H1 (cell line): ENCODE data around the gene TDRD12. TPM values are rescaled to one million over a fixed set of nuclear protein-coding genes. Genes with fewer than 3 reads are reported as not detected.
"Not testable (repeated sequence)": the region's sequence is repeated elsewhere in the genome, so short reads cannot be mapped to it uniquely, and the experiment has no call there.

Experiments
- CTCF ChIA-PET: fragments of 300-600 bp; sonication (Branson Sonifier 250); formaldehyde crosslinking; loops from one replicate; lab custom pipeline; 2021; ENCODE audit not compliant: partially characterized antibody; lab: Charles Lee
- POLR2A ChIA-PET: fragments of 300-600 bp; sonication (Branson Sonifier 250); formaldehyde crosslinking; loops from one replicate; lab custom pipeline; 2021; ENCODE audit warnings: inconsistent platforms; ENCODE audit not compliant: partially characterized antibody; lab: Charles Lee
- DNase-seq, 2 experiments: peaks; one replicate each; pipeline versions ENCODE4 v3.0.0 to v3.0.0-alpha.2; 2010 to 2022; ENCODE audit warnings: low spot score in 2 of 2, low read depth in 1 of 2, mixed read lengths in 1 of 2
- FAIRE-seq: peaks from 2 replicates; lab custom pipeline; 2011; peaks lifted over from hg19 to GRCh38; lab: Jason Lieb, UNC
- H2AFZ ChIP-seq: 2 replicates; pipeline ENCODE4 v1.8.1; 2012; ENCODE audit warnings: low read length, inconsistent platforms
- H2AK5ac ChIP-seq: 2 replicates; pipeline ENCODE4 v1.6.1; 2013; ENCODE audit warnings: low read depth, low read length
- H2BK120ac ChIP-seq: replicated peaks from 2 replicates; pipeline ENCODE3; 2013; ENCODE audit warnings: low read depth, low read length, inconsistent platforms
- H2BK12ac ChIP-seq: 2 replicates; pipeline ENCODE4 v1.6.1; 2013; ENCODE audit warnings: low read depth, low read length
- H2BK15ac ChIP-seq: 2 replicates; pipeline ENCODE4 v1.6.1; 2013; ENCODE audit warnings: low read length
- H2BK20ac ChIP-seq: 2 replicates; pipeline ENCODE4 v1.6.1; 2013; ENCODE audit warnings: low read length
- H2BK5ac ChIP-seq: 2 replicates; pipeline ENCODE4 v1.6.1; 2013; ENCODE audit warnings: low read depth, low read length
- H3K14ac ChIP-seq: 2 replicates; pipeline ENCODE4 v1.6.1; 2013; ENCODE audit warnings: inconsistent platforms; ENCODE audit not compliant: insufficient read length
- H3K18ac ChIP-seq: 2 replicates; pipeline ENCODE4 v1.6.1; 2013; ENCODE audit warnings: low read length; ENCODE audit errors: extremely low read depth
- H3K23ac ChIP-seq: 2 replicates; pipeline ENCODE4 v1.6.1; 2013; ENCODE audit warnings: inconsistent platforms; ENCODE audit not compliant: insufficient read length
- H3K23me2 ChIP-seq: 2 replicates; pipeline ENCODE4 v1.6.1; 2013; ENCODE audit warnings: low read depth, low read length
- H3K27ac ChIP-seq: 2 replicates; pipeline ENCODE4 v1.6.1; 2011; ENCODE audit warnings: low read depth, low read length, inconsistent platforms
- H3K27me3 ChIP-seq, 4 experiments: replicated peaks in 1 of 4; 1 replicate in 1 of 4; 2 replicates in 3 of 4; pipeline versions ENCODE4 v1.6.1 to v1.8.1; 2011 to 2013; ENCODE audit warnings: low read length in 3 of 4, mild to moderate bottlenecking in 3 of 4, inconsistent platforms in 2 of 4, mixed read lengths in 2 of 4, moderate library complexity in 1 of 4; ENCODE audit not compliant: control insufficient read depth in 3 of 4, insufficient read depth in 3 of 4; ENCODE audit errors: extremely low read depth in 1 of 4
- H3K36me3 ChIP-seq, 4 experiments: 2 replicates each; pipeline versions ENCODE4 v1.6.1 to v1.8.1; 2011 to 2013; ENCODE audit warnings: mild to moderate bottlenecking in 4 of 4, low read length in 3 of 4, moderate library complexity in 2 of 4, control low read depth in 1 of 4, inconsistent platforms in 1 of 4; ENCODE audit not compliant: insufficient read depth in 4 of 4, control insufficient read depth in 2 of 4
- H3K4ac ChIP-seq: replicated peaks from 2 replicates; pipeline ENCODE3; 2013; ENCODE audit warnings: low read length, low read depth, mixed read lengths, inconsistent platforms; ENCODE audit not compliant: insufficient read length
- H3K4me1 ChIP-seq, 4 experiments: replicated peaks in 1 of 4; 1 replicate in 1 of 4; 2 replicates in 3 of 4; pipeline versions ENCODE4 v1.6.1 to v1.8.1; 2011 to 2013; ENCODE audit warnings: low read length in 3 of 4, inconsistent platforms in 2 of 4, mixed read lengths in 1 of 4; ENCODE audit not compliant: insufficient read depth in 4 of 4, control insufficient read depth in 3 of 4
- H3K4me2 ChIP-seq, 2 experiments: 2 replicates each; pipeline versions ENCODE4 v1.6.1 to v1.8.1; 2011 to 2013; ENCODE audit warnings: low read depth in 2 of 2, low read length in 2 of 2, control low read depth in 1 of 2, inconsistent platforms in 1 of 2, mild to moderate bottlenecking in 1 of 2; ENCODE audit not compliant: insufficient read depth in 1 of 2
- H3K4me3 ChIP-seq, 4 experiments: fragments of 200-600, 300-600 bp in 1 of 4; sonication (generic), shearing (Covaris generic), sonication (Bioruptor Twin) in 1 of 4; 2 replicates each; pipeline versions ENCODE4 v1.5.1 to v1.8.1; 2011 to 2016; ENCODE audit warnings: low read length in 4 of 4, low read depth in 3 of 4, control low read depth in 2 of 4, inconsistent platforms in 2 of 4, mild to moderate bottlenecking in 2 of 4, mixed read lengths in 1 of 4, moderate library complexity in 1 of 4; ENCODE audit not compliant: insufficient read depth in 2 of 4; ENCODE audit errors: extremely low read depth in 1 of 4
- H3K56ac ChIP-seq: replicated peaks from 2 replicates; pipeline ENCODE3; 2013; ENCODE audit warnings: low read depth, mild to moderate bottlenecking, mixed read lengths, low read length, inconsistent platforms; ENCODE audit not compliant: insufficient read length
- H3K79me1 ChIP-seq: 2 replicates; pipeline ENCODE4 v1.6.1; 2013; ENCODE audit warnings: low read depth, low read length, control low read depth
- H3K79me2 ChIP-seq, 2 experiments: 2 replicates each; pipeline versions ENCODE4 v1.6.1 to v1.8.1; 2012 to 2013; ENCODE audit warnings: low read length in 2 of 2, mild to moderate bottlenecking in 2 of 2, inconsistent platforms in 1 of 2; ENCODE audit not compliant: insufficient read depth in 2 of 2, control insufficient read depth in 1 of 2
- H3K9ac ChIP-seq, 4 experiments: replicated peaks in 1 of 4; 1 replicate in 1 of 4; 2 replicates in 3 of 4; pipeline versions ENCODE4 v1.6.1 to v1.8.1; 2011 to 2013; ENCODE audit warnings: low read depth in 3 of 4, low read length in 3 of 4, control low read depth in 2 of 4, mild to moderate bottlenecking in 2 of 4, moderate library complexity in 2 of 4, inconsistent platforms in 1 of 4; ENCODE audit errors: extremely low read depth in 1 of 4
- H3K9me3 ChIP-seq, 2 experiments: 2 replicates each; pipeline versions ENCODE4 v1.6.1 to v1.8.1; 2012 to 2013; ENCODE audit warnings: mild to moderate bottlenecking in 2 of 2, moderate library complexity in 2 of 2, control low read depth in 1 of 2, inconsistent platforms in 1 of 2, low read depth in 1 of 2, low read length in 1 of 2, mixed read lengths in 1 of 2; ENCODE audit not compliant: insufficient read depth in 2 of 2
- H4K20me1 ChIP-seq, 2 experiments: replicated peaks in 1 of 2; 2 replicates each; pipeline versions ENCODE3 to v1.8.1; 2011 to 2013; ENCODE audit warnings: inconsistent platforms in 2 of 2, low read length in 2 of 2, mild to moderate bottlenecking in 1 of 2; ENCODE audit not compliant: insufficient read depth in 2 of 2, control insufficient read depth in 1 of 2
- H4K5ac ChIP-seq: 2 replicates; pipeline ENCODE4 v1.6.1; 2013; ENCODE audit warnings: low read length, low read depth, mixed read lengths, inconsistent platforms; ENCODE audit not compliant: insufficient read length
- H4K8ac ChIP-seq: 2 replicates; pipeline ENCODE4 v1.8.0; 2013; ENCODE audit warnings: mild to moderate bottlenecking, moderate library complexity, low read length, inconsistent platforms; ENCODE audit not compliant: insufficient read depth; ENCODE audit errors: extremely low read depth
- H4K91ac ChIP-seq: replicated peaks from 2 replicates; pipeline ENCODE3; 2013; ENCODE audit warnings: low read length, mixed read lengths, inconsistent platforms; ENCODE audit not compliant: insufficient read length
- WGBS, 2 experiments: shearing (Covaris generic) in 1 of 2; methylation state at CpG; one replicate each; pipeline versions ENCODE4 v1.1.6 to v1.1.7; 2013 to 2015; ENCODE audit warnings: low lambda C conversion rate in 2 of 2, mixed read lengths in 2 of 2, inconsistent platforms in 1 of 2, low coverage in 1 of 2, missing lambda C conversion rate in 1 of 2; ENCODE audit not compliant: insufficient replicate concordance in 2 of 2, insufficient coverage in 1 of 2, insufficient read length in 1 of 2; ENCODE audit errors: extremely low coverage in 1 of 2, missing lambda C conversion rate in 1 of 2; 5-methylcytosine and 5-hydroxymethylcytosine counted together
- polyA plus RNA-seq, 7 experiments: library from polyadenylated mRNA; depleted of rRNA in 3 of 7; stranded (reverse) in 5 of 7; unstranded in 2 of 7; fragments of >200 nt in 5 of 7; fragments of 200-250 nt in 2 of 7; gene quantifications; 1 replicate in 5 of 7; 2 replicates in 1 of 7; 4 replicates in 1 of 7; pipeline versions ENCODE4 v1.2.1 to v1.2.3, GENCODE V29; 2011 to 2013; ENCODE audit warnings: missing spikeins in 2 of 7, mixed read lengths in 2 of 7
- total RNA-seq: library from RNA; stranded (reverse); fragmentation: NEBNext Ultra II Directional; extraction: Animal tissue kit (Norgen Biotek cat#: 25700); gene quantifications from 2 replicates; pipeline ENCODE4 v1.2.1, GENCODE V29; 2021

The TDRD12 gene
- total and polyA plus RNA-seq, 2 of the 8 experiments (the other 6 are each of a cell fraction or from before 2014, with no cell fraction given): 0.39 to 0.88 TPM

DNA sequence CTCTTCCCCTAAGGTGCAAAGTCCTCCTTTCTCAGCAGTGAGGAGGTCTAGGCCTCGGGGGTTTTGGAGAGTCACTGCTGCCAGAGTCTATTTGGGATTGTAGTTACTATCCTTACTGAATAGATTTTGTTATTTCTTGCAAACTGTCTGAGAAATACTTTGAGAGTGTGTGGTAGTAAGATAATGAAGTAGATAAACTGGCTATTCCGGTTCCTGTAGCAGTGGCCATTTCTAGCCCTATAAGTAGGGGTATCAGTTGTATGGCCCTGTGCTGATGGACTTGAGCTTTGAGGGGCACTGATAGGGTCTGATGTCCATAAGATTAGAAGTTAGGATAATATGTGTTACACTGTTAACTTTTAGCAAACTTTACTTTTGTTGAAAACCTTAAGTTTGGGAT, 25.3 kb upstream of the TDRD12 start:
- FAIRE-seq: not testable (repeated sequence)

DNA sequence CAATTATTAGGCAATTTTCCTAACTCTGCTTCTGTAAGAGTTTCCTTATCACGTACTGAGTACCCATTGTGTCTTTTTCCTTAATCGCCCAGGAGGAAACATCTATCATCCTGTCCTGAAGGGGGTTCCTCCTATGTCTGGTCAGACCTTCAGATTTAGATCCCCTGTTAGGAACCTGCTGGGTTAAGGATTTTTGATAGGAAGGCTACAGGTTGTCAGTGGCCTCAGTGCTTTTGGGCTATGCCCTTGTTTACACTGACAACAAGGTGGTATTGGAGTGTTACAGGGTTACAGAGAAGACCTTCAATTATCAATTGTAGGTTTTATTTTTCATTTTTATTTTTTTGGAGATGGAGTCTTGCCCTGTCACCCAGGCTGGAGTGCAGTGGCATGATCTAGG, 24.7 kb upstream of the TDRD12 start:
- H4K5ac ChIP-seq, CTCF ChIA-PET, H3K23ac ChIP-seq, H3K23me2 ChIP-seq, H3K18ac ChIP-seq, H3K79me2 ChIP-seq, H2BK12ac ChIP-seq, H3K9me3 ChIP-seq, H3K4me2 ChIP-seq, H3K36me3 ChIP-seq, H2BK120ac ChIP-seq, H2BK20ac ChIP-seq, H3K4me1 ChIP-seq, H4K91ac ChIP-seq, DNase-seq, H4K20me1 ChIP-seq, H4K8ac ChIP-seq, H3K9ac ChIP-seq, H2AK5ac ChIP-seq, H2AFZ ChIP-seq, H3K4ac ChIP-seq, H3K56ac ChIP-seq, POLR2A ChIA-PET, H2BK5ac ChIP-seq, H3K27ac ChIP-seq, H3K4me3 ChIP-seq, H3K79me1 ChIP-seq, H2BK15ac ChIP-seq, H3K14ac ChIP-seq, FAIRE-seq: not testable (repeated sequence)
- WGBS, 2 experiments: 94% methylated on average over 2 of the region's 2 CpGs; no CpG with 5 or more reads in 1 of the 2 experiments
- H3K27me3 ChIP-seq: peaks cover 0 to 21% (median 10%) of the 10 kb centered on the region in 4 experiments; a peak in 6 of 7 replicates

More for the DNA sequence above, 25.3 kb upstream of the TDRD12 start:
- H2BK12ac ChIP-seq, DNase-seq, H3K18ac ChIP-seq, H4K20me1 ChIP-seq, H2AK5ac ChIP-seq, H3K79me2 ChIP-seq, H3K23ac ChIP-seq, CTCF ChIA-PET, H3K9me3 ChIP-seq, H3K36me3 ChIP-seq, H4K91ac ChIP-seq, H3K4me1 ChIP-seq, POLR2A ChIA-PET, H3K4me2 ChIP-seq, H3K4ac ChIP-seq, H3K4me3 ChIP-seq, H3K14ac ChIP-seq, H3K27ac ChIP-seq, H3K79me1 ChIP-seq, H2BK20ac ChIP-seq, H3K9ac ChIP-seq, H2BK5ac ChIP-seq, H4K5ac ChIP-seq, H3K23me2 ChIP-seq, H2AFZ ChIP-seq, H3K56ac ChIP-seq, H2BK120ac ChIP-seq, H4K8ac ChIP-seq, H2BK15ac ChIP-seq: not testable (repeated sequence)
- peaks cover 0 to 21% (median 10%) of the 10 kb centered on the region in 4 experiments; a peak in 6 of 7 replicates for H3K27me3 ChIP-seq
- WGBS, 2 experiments: 90% methylated on average over 2 of the region's 2 CpGs; no CpG with 5 or more reads in 1 of the 2 experiments
